ENCODE data around the gene NFX1. TPM values are rescaled to one million over a fixed set of nuclear protein-coding genes. Genes with fewer than 3 reads are reported as not detected.

NFX1 gene
- total and polyA plus RNA-seq, 9 of the 15 experiments (the other 6 are each of a cell fraction or from before 2014, with no cell fraction given), result 8.8 to 38.9 (median 26.8) TPM

DNA sequence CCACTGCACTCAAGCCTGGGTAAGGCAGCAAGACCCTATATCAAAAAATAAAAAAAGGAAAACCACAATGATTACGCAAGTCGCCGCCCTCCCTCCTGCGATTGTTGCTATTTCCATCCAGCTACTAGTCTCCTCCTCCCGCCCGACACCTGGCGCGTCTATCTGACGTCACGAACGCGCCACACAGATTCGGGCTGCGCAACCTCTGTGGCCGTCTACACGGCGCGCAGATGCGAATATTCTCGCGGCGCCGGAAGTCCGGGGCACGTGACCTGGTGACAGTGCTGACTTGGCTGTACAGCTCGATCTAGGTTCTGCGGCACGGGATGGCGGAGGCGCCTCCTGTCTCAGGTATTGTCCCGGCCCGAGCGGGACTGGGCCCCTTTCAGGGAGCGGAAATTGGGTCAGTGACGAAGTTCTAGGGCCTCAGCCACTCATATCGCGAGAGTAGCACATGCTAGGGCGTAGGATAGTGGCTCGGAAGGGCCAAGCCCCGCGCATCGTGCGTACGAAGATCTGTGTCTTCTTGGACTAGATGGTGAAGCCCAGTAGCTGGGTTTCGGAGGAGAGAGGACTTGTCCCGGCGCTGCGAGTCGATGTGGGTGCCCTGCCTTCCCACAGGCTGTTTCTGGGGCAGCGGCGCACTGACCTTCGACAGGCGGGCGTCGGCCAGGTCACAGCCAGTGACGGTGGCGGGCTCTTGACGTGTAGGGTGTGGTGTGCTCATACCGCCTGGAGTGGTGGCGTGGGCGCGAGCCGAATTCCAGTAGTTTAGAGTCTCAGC lies at the start of gene NFX1 (continued):
- TF ChIP-seq FOS (IDR thresholded peaks at IDR 0.05; ENCODE audit: extremely low read depth, insufficient read length) (no peak), JUN (IDR thresholded peaks at IDR 0.05; ENCODE audit: borderline replicate concordance, low read depth, low read length) (no peak), JUN (CRISPR knock-in tag; IDR thresholded peaks at IDR 0.05; ENCODE audit: borderline replicate concordance) (no peak), ZNF174 (CRISPR knock-in tag; IDR thresholded peaks at IDR 0.05) (no peak), GTF2E2 (tag; IDR thresholded peaks at IDR 0.05) (no peak; the same call in 1 of the 2 replicates), ZNF583 (CRISPR knock-in tag; IDR thresholded peaks at IDR 0.05) (no peak), HIVEP1 (CRISPR knock-in tag; IDR thresholded peaks at IDR 0.05) (no peak)
- TF ChIP-seq, protein P1, sequence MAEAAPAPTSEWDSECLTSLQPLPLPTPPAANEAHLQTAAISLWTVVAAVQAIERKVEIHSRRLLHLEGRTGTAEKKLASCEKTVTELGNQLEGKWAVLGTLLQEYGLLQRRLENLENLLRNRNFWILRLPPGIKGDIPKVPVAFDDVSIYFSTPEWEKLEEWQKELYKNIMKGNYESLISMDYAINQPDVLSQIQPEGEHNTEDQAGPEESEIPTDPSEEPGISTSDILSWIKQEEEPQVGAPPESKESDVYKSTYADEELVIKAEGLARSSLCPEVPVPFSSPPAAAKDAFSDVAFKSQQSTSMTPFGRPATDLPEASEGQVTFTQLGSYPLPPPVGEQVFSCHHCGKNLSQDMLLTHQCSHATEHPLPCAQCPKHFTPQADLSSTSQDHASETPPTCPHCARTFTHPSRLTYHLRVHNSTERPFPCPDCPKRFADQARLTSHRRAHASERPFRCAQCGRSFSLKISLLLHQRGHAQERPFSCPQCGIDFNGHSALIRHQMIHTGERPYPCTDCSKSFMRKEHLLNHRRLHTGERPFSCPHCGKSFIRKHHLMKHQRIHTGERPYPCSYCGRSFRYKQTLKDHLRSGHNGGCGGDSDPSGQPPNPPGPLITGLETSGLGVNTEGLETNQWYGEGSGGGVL (CRISPR knock-in tag; IDR thresholded peaks at IDR 0.05), result no peak
- TF ChIP-seq, protein P2, sequence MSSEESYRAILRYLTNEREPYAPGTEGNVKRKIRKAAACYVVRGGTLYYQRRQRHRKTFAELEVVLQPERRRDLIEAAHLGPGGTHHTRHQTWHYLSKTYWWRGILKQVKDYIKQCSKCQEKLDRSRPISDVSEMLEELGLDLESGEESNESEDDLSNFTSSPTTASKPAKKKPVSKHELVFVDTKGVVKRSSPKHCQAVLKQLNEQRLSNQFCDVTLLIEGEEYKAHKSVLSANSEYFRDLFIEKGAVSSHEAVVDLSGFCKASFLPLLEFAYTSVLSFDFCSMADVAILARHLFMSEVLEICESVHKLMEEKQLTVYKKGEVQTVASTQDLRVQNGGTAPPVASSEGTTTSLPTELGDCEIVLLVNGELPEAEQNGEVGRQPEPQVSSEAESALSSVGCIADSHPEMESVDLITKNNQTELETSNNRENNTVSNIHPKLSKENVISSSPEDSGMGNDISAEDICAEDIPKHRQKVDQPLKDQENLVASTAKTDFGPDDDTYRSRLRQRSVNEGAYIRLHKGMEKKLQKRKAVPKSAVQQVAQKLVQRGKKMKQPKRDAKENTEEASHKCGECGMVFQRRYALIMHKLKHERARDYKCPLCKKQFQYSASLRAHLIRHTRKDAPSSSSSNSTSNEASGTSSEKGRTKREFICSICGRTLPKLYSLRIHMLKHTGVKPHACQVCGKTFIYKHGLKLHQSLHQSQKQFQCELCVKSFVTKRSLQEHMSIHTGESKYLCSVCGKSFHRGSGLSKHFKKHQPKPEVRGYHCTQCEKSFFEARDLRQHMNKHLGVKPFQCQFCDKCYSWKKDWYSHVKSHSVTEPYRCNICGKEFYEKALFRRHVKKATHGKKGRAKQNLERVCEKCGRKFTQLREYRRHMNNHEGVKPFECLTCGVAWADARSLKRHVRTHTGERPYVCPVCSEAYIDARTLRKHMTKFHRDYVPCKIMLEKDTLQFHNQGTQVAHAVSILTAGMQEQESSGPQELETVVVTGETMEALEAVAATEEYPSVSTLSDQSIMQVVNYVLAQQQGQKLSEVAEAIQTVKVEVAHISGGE (CRISPR knock-in tag; IDR thresholded peaks at IDR 0.05), result peak in 1 of 3 experiments; percentile 51; a peak in 1 of 6 replicates
- TF ChIP-seq, protein P3, sequence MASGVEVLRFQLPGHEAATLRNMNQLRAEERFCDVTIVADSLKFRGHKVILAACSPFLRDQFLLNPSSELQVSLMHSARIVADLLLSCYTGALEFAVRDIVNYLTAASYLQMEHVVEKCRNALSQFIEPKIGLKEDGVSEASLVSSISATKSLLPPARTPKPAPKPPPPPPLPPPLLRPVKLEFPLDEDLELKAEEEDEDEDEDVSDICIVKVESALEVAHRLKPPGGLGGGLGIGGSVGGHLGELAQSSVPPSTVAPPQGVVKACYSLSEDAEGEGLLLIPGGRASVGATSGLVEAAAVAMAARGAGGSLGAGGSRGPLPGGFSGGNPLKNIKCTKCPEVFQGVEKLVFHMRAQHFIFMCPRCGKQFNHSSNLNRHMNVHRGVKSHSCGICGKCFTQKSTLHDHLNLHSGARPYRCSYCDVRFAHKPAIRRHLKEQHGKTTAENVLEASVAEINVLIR (CRISPR knock-in tag; IDR thresholded peaks at IDR 0.05), result peak; percentile 97
- TF ChIP-seq, protein P4, sequence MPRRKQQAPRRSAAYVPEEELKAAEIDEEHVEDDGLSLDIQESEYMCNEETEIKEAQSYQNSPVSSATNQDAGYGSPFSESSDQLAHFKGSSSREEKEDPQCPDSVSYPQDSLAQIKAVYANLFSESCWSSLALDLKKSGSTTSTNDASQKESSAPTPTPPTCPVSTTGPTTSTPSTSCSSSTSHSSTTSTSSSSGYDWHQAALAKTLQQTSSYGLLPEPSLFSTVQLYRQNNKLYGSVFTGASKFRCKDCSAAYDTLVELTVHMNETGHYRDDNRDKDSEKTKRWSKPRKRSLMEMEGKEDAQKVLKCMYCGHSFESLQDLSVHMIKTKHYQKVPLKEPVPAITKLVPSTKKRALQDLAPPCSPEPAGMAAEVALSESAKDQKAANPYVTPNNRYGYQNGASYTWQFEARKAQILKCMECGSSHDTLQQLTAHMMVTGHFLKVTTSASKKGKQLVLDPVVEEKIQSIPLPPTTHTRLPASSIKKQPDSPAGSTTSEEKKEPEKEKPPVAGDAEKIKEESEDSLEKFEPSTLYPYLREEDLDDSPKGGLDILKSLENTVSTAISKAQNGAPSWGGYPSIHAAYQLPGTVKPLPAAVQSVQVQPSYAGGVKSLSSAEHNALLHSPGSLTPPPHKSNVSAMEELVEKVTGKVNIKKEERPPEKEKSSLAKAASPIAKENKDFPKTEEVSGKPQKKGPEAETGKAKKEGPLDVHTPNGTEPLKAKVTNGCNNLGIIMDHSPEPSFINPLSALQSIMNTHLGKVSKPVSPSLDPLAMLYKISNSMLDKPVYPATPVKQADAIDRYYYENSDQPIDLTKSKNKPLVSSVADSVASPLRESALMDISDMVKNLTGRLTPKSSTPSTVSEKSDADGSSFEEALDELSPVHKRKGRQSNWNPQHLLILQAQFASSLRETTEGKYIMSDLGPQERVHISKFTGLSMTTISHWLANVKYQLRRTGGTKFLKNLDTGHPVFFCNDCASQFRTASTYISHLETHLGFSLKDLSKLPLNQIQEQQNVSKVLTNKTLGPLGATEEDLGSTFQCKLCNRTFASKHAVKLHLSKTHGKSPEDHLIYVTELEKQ (CRISPR knock-in tag; IDR thresholded peaks at IDR 0.05), result no peak
- TF ChIP-seq, protein P5, sequence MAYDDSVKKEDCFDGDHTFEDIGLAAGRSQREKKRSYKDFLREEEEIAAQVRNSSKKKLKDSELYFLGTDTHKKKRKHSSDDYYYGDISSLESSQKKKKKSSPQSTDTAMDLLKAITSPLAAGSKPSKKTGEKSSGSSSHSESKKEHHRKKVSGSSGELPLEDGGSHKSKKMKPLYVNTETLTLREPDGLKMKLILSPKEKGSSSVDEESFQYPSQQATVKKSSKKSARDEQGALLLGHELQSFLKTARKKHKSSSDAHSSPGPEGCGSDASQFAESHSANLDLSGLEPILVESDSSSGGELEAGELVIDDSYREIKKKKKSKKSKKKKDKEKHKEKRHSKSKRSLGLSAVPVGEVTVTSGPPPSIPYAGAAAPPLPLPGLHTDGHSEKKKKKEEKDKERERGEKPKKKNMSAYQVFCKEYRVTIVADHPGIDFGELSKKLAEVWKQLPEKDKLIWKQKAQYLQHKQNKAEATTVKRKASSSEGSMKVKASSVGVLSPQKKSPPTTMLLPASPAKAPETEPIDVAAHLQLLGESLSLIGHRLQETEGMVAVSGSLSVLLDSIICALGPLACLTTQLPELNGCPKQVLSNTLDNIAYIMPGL (CRISPR knock-in tag; IDR thresholded peaks at IDR 0.05), result no peak
- TF ChIP-seq, protein P6, sequence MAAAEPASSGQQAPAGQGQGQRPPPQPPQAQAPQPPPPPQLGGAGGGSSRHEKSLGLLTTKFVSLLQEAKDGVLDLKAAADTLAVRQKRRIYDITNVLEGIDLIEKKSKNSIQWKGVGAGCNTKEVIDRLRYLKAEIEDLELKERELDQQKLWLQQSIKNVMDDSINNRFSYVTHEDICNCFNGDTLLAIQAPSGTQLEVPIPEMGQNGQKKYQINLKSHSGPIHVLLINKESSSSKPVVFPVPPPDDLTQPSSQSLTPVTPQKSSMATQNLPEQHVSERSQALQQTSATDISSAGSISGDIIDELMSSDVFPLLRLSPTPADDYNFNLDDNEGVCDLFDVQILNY (CRISPR knock-in tag; IDR thresholded peaks at IDR 0.05), result no peak

Measured in K562 (cell line).